Right lobe of liver (tissue), 6 donors: ENCODE measurements around the gene SLC16A10. TPM values are rescaled to one million over a fixed set of nuclear protein-coding genes. Genes with fewer than 3 reads are reported as not detected.

Experiments
- ATAC-seq, 4 donors: fragments of 200-7000 bp; cut with Tn5 transposase; one replicate each; pipeline ENCODE4 v1.9.1; 2020; ENCODE audit warnings: mild to moderate bottlenecking in 4 of 4, moderate library complexity in 4 of 4
- DNase-seq, 3 donors: peaks; one replicate each; pipeline ENCODE4 v3.0.0-alpha.2; 2020
- H3K27ac ChIP-seq, 3 donors: fragments of 200-600 bp; one replicate each; pipeline ENCODE4 v1.8.0; 2022
- H3K27me3 ChIP-seq, 2 donors: fragments of 200-600 bp; one replicate each; pipeline ENCODE4 v1.8.0; 2022
- H3K36me3 ChIP-seq, 4 donors: fragments of 200-600 bp; sonication (generic) in 1 of 4; one replicate each; pipeline versions ENCODE4 v1.5.1 to v1.8.0; 2017 to 2022; ENCODE audit warnings: control low read depth in 1 of 4
- H3K4me1 ChIP-seq, 4 donors: fragments of 200-600 bp; sonication (generic) in 1 of 4; one replicate each; pipeline versions ENCODE4 v1.5.1 to v1.8.0; 2017 to 2022; ENCODE audit warnings: control low read depth in 1 of 4
- H3K4me3 ChIP-seq, 3 donors: fragments of 200-600 bp; one replicate each; pipeline ENCODE4 v1.8.0; 2022
- H3K9me3 ChIP-seq, 4 donors: fragments of 200-600 bp; sonication (generic) in 1 of 4; one replicate each; pipeline versions ENCODE4 v1.5.1 to v1.8.0; 2017 to 2022; ENCODE audit warnings: control low read depth in 1 of 4
- CTCF ChIP-seq, 4 donors: fragments of 200-600 bp in 3 of 4; fragments of 450-650 bp in 1 of 4; IDR thresholded peaks; one replicate each; pipeline versions ENCODE4 v1.5.1 to v1.8.0; 2016 to 2022; ENCODE audit warnings: antibody characterized with exemption in 4 of 4, mild to moderate bottlenecking in 2 of 4
- POLR2A ChIP-seq: fragments of 450-650 bp; IDR thresholded peaks from one replicate; pipeline ENCODE4 v1.6.1; 2017; ENCODE audit warnings: antibody characterized with exemption, mild to moderate bottlenecking
- whole genome bisulfite sequencing: methylation state at CpG from one replicate; pipeline ENCODE4 v1.1.6; 2018; ENCODE audit warnings: low coverage, low lambda C conversion rate; ENCODE audit not compliant: insufficient coverage; ENCODE audit errors: missing lambda C conversion rate; 5-methylcytosine and 5-hydroxymethylcytosine counted together
- intact Hi-C, 2 donors: fragments of 100-400 bp; cut with DNase I; formaldehyde crosslinking; loops; one replicate each; pipeline versions ENCODE4 v1.11.2 to v1.14.1; 2022
- total RNA-seq, 6 experiments: library from RNA; depleted of rRNA in 2 of 6; stranded (reverse); fragments of >200 nt in 2 of 6; fragmentation: NEBNext Ultra II Directional in 3 of 6; extraction: Animal tissue kit (Norgen Biotek cat#: 25700) in 3 of 6; gene quantifications; one replicate each; pipeline versions ENCODE4 v1.1.0 to v1.2.4, GENCODE V29; 2016 to 2023
- donor health status: DM: no; HTN: yes; CAD: no.
- donor health status: DM: no; HTN: no; CAD: no.
- donor health status: DM: no; HTN: no; CAD: no.
- donor health status: DM: no; HTN: yes; CAD: no.
- donor health status: DM: no; HTN: yes; CAD: no.

The SLC16A10 gene
- total RNA-seq, 6 experiments from 2014 or later, result 2.9 to 15.8 (median 6.6) TPM

GRCh38 chr6:111157412-111157811 is 70.1 kb downstream of the SLC16A10 start:
- TF ChIP-seq POLR2A (no peak), CTCF (IDR thresholded peaks at IDR 0.05) (no peak)
- WGBS, result 93% methylated on average over 5 of the region's 5 CpGs
- peaks cover 0 to 13% (median 0%) of the 10 kb centered on the region in 4 donors for H3K4me1 ChIP-seq
- no peak overlapping the region for H3K27ac ChIP-seq
- H3K4me3 ChIP-seq, result no peak overlapping the region
- no peaks in the 10 kb centered on the region for H3K9me3 ChIP-seq
- H3K36me3 ChIP-seq, result no peaks in the 10 kb centered on the region
- no peak for DNase-seq
- intact Hi-C loops, result no loop called here
- no peak for ATAC-seq
- H3K27me3 ChIP-seq, result no peaks in the 10 kb centered on the region

DNA sequence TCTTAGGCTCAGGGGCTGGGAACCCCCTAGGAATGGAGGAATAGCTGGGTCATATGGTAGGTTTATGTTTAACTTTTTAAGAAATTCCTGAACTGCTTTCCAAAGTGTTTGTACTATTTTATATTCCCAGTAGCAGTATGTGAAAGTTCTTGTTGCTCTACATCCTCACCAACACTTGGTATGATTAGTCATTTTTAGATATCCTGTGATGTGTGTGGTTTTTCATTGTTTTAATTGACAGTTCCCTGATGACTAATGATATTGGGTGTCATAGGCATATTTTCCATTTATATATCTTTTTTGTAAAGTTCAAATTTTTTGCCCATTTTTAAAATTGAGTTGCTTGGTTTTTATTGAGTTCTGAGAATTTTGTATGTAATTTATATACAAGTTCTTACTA is 72.3 kb downstream of the SLC16A10 start:
- TF ChIP-seq POLR2A (no peak), CTCF (IDR thresholded peaks at IDR 0.05) (no peak)
- H3K36me3 ChIP-seq, result no peaks in the 10 kb centered on the region
- no peak overlapping the region for H3K27ac ChIP-seq
- H3K9me3 ChIP-seq, result no peaks in the 10 kb centered on the region
- no peak overlapping the region for H3K4me3 ChIP-seq
- ATAC-seq, result no peak
- no peak for DNase-seq
- H3K4me1 ChIP-seq, result peaks cover 0 to 13% (median 0%) of the 10 kb centered on the region in 4 donors
- H3K27me3 ChIP-seq, result no peaks in the 10 kb centered on the region
- intact Hi-C loops, result no loop called here

- Histone ChIP-seq H3K36me3 (no peaks in the 10 kb centered on the region), H3K4me3 (no peak overlapping the region), H3K4me1 (peaks cover 0 to 13% (median 0%) of the 10 kb centered on the region in 4 donors), H3K9me3 (no peaks in the 10 kb centered on the region), H3K27me3 (no peaks in the 10 kb centered on the region), H3K27ac (no peak overlapping the region)
- DNase-seq (no peak), ATAC-seq (peak; percentile 28 to 58 (median 52))
- no peak for TF ChIP-seq POLR2A
- TF ChIP-seq CTCF (IDR thresholded peaks at IDR 0.05), result no peak
- 31% methylated on average over 2 of the region's 2 CpGs for WGBS
- intact Hi-C loops, result no loop called here
These were observed 74.3 kb downstream of the SLC16A10 start for GRCh38 chr6:111161650-111162049.

DNA sequence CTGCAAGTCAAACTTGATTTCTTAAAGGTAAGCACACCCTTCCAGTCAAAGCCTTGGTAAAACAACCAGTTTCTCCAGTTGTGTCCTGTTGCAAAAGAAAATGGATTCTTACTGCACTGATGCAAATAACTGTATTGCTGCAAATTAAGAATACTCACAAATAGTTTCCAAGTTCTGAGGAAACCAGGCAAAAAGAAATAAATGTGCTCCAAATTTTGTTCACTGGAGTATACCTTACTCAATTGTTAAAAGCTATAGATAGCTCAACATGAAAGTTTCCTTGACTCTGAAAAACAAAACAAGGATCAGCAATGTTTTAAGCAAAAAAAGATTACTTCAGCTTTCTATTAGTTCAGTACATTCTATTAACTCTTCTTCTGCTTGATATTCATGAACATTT is 75.2 kb downstream of the SLC16A10 start:
- peaks cover 0 to 13% (median 0%) of the 10 kb centered on the region in 4 donors for H3K4me1 ChIP-seq
- no peak for DNase-seq
- no peak for ATAC-seq
- no peaks in the 10 kb centered on the region for H3K27me3 ChIP-seq
- no peak overlapping the region for H3K27ac ChIP-seq
- no peaks in the 10 kb centered on the region for H3K9me3 ChIP-seq
- H3K4me3 ChIP-seq, result no peak overlapping the region
- intact Hi-C loops, result no loop called here
- no peaks in the 10 kb centered on the region for H3K36me3 ChIP-seq
- TF ChIP-seq POLR2A, result no peak
- no peak for TF ChIP-seq CTCF (IDR thresholded peaks at IDR 0.05)
